Measurements from ENCODE around the gene NEK10. TPM values are rescaled to one million over a fixed set of nuclear protein-coding genes. Genes with fewer than 3 reads are reported as not detected.

NEK10 gene
- total RNA-seq, 4 donors from 2014 or later: 1.7 to 2.1 (median 2.1) TPM; not detected in 1

GRCh38 chr3:27239951-27240350 lies 129.2 kb downstream of the NEK10 start:
- no peak overlapping the region for H3K4me3 ChIP-seq (ENCODE audit: low read depth, poor library complexity, severe bottlenecking)
- intact Hi-C loops (cut with DNase I; ENCODE audit: low total_unique reads): no loop called here
- TF ChIP-seq CTCF (IDR thresholded peaks at IDR 0.05) (no peak), POLR2A (IDR thresholded peaks at IDR 0.05) (no peak)
- DNase-seq (ENCODE audit: low spot score in 2 of 2): no peak

GRCh38 chr3:27228805-27229204 lies 140.4 kb downstream of the NEK10 start:
- intact Hi-C loops (cut with DNase I; ENCODE audit: low total_unique reads): no loop called here
- WGBS, 2 donors: 48 to 67% methylated on average over 2 of the region's 2 CpGs
- no peak overlapping the region for H3K4me3 ChIP-seq (ENCODE audit: low read depth, poor library complexity, severe bottlenecking)
- TF ChIP-seq CTCF (IDR thresholded peaks at IDR 0.05) (no peak), POLR2A (IDR thresholded peaks at IDR 0.05) (no peak)
- no peak for DNase-seq (ENCODE audit: low spot score in 2 of 2)

GRCh38 chr3:27224197-27224596 lies 145.0 kb downstream of the NEK10 start:
- WGBS, 2 donors: 66 to 67% methylated on average over 3 of the region's 3 CpGs
- H3K4me3 ChIP-seq (ENCODE audit: low read depth, poor library complexity, severe bottlenecking): no peak overlapping the region
- no peak for DNase-seq (ENCODE audit: low spot score in 2 of 2)
- no peak for TF ChIP-seq POLR2A (IDR thresholded peaks at IDR 0.05)
- no peak for TF ChIP-seq CTCF (IDR thresholded peaks at IDR 0.05)
- intact Hi-C loops (cut with DNase I; ENCODE audit: low total_unique reads): no loop called here

GRCh38 chr3:27221264-27221932 lies 147.8 kb downstream of the NEK10 start:
- no peak for TF ChIP-seq POLR2A (IDR thresholded peaks at IDR 0.05)
- no peak for TF ChIP-seq CTCF (IDR thresholded peaks at IDR 0.05)
- no peak for DNase-seq (ENCODE audit: low spot score in 2 of 2)
- 67 to 69% methylated on average over 1 of the region's 1 CpG for WGBS, 2 donors
- intact Hi-C loops (cut with DNase I; ENCODE audit: low total_unique reads): no loop called here
- no peak overlapping the region for H3K4me3 ChIP-seq (ENCODE audit: low read depth, poor library complexity, severe bottlenecking)

GRCh38 chr3:27220166-27220565 lies 149.0 kb downstream of the NEK10 start:
- no peak for TF ChIP-seq POLR2A (IDR thresholded peaks at IDR 0.05)
- TF ChIP-seq CTCF (IDR thresholded peaks at IDR 0.05): no peak
- H3K4me3 ChIP-seq (ENCODE audit: low read depth, poor library complexity, severe bottlenecking): no peak overlapping the region
- DNase-seq (ENCODE audit: low spot score in 2 of 2): no peak
- intact Hi-C loops (cut with DNase I; ENCODE audit: low total_unique reads): no loop called here

Measured in lower leg skin (tissue), 4 donors.